NCI-H1930 (cell line): Measurements from ENCODE around the gene XIRP2.

ENCODE experiments used
- DNase-seq, 2 experiments: peaks; one replicate each; lab custom pipeline; 2025; lab: John Stamatoyannopoulos, UW

Gene XIRP2

GRCh38 chr2:167134381-167135072, 246.2 kb downstream of the XIRP2 start:
- DNase-seq = no peak

- no peak for DNase-seq
Observed at GRCh38 chr2:167135706-167136105, 247.4 kb downstream of the XIRP2 start.

GRCh38 chr2:167136879-167137596, 248.8 kb downstream of the XIRP2 start:
- DNase-seq = no peak

GRCh38 chr2:167140330-167140729, 252.1 kb downstream of the XIRP2 start:
- DNase-seq = no peak

- no peak for DNase-seq
Observed at GRCh38 chr2:167140767-167141166, 252.5 kb downstream of the XIRP2 start.

- no peak for DNase-seq
Observed at GRCh38 chr2:167142554-167142953, 254.3 kb downstream of the XIRP2 start.

GRCh38 chr2:167144179-167144898, 256.1 kb downstream of the XIRP2 start:
- no peak for DNase-seq

GRCh38 chr2:167147271-167147941, 259.1 kb downstream of the XIRP2 start:
- no peak for DNase-seq

GRCh38 chr2:167151894-167152293, 263.6 kb downstream of the XIRP2 start:
- no peak for DNase-seq

GRCh38 chr2:167157523-167157922, 269.2 kb downstream of the XIRP2 start:
- no peak for DNase-seq

GRCh38 chr2:167177196-167177595, 288.9 kb downstream of the XIRP2 start:
- no peak for DNase-seq

- no peak for DNase-seq
Observed at GRCh38 chr2:167181134-167181533, 292.9 kb downstream of the XIRP2 start.

- DNase-seq = no peak
Observed at GRCh38 chr2:167181688-167182087, 293.4 kb downstream of the XIRP2 start.

GRCh38 chr2:167182403-167182802, 294.1 kb downstream of the XIRP2 start:
- no peak for DNase-seq

GRCh38 chr2:167183931-167184330, 295.7 kb downstream of the XIRP2 start:
- DNase-seq = no peak

- DNase-seq = no peak
Observed at GRCh38 chr2:167186465-167186864, 298.2 kb downstream of the XIRP2 start.

GRCh38 chr2:167187049-167187727, 298.9 kb downstream of the XIRP2 start:
- no peak for DNase-seq

- no peak for DNase-seq
Observed at GRCh38 chr2:167187978-167188967, 300.0 kb downstream of the XIRP2 start.

- no peak for DNase-seq
Observed at GRCh38 chr2:167190053-167190452, 301.8 kb downstream of the XIRP2 start.

- DNase-seq = no peak
Observed at GRCh38 chr2:167191588-167191987, 303.3 kb downstream of the XIRP2 start.

GRCh38 chr2:167192833-167193232, 304.6 kb downstream of the XIRP2 start:
- DNase-seq = no peak
